ENCODE results near the gene ITGA5. TPM values are rescaled to one million over a fixed set of nuclear protein-coding genes. Genes with fewer than 3 reads are reported as not detected.
A peak's percentile ranks its signal among the peaks of the same experiment; 100 is the strongest.

The ITGA5 gene
- total RNA-seq, 2 donors from 2014 or later: 28.5 to 49.1 TPM

DNA sequence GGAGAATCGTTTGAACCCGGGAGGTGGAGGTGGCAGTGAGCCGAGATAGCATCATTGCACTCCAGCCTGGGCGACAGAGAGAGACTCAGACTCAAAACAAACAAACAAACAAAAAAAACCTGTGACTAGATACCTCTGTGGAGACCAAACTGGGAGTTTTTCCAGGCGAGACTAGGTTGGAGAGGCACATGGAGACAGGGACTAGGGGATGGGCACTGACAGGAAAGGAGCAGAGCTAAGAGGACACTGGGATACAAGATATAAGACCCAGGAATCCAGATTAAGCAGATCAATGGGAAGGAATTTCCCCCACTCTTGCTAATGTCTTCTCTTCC, 4.7 kb upstream of the ITGA5 start:
- H3K36me3 ChIP-seq (replicated peaks in 1 of 2; ENCODE audit: insufficient read depth in 1 of 2, low read depth in 2 of 2): no peaks in the 10 kb centered on the region
- no peak overlapping the region for H3K4me3 ChIP-seq
- intact Hi-C loops (cut with DNase I): no loop called here
- 54 to 67% methylated on average over 5 of the region's 5 CpGs for WGBS, 2 donors
- TF ChIP-seq POLR2A (IDR thresholded peaks at IDR 0.05): no peak
- TF ChIP-seq, protein P1, sequence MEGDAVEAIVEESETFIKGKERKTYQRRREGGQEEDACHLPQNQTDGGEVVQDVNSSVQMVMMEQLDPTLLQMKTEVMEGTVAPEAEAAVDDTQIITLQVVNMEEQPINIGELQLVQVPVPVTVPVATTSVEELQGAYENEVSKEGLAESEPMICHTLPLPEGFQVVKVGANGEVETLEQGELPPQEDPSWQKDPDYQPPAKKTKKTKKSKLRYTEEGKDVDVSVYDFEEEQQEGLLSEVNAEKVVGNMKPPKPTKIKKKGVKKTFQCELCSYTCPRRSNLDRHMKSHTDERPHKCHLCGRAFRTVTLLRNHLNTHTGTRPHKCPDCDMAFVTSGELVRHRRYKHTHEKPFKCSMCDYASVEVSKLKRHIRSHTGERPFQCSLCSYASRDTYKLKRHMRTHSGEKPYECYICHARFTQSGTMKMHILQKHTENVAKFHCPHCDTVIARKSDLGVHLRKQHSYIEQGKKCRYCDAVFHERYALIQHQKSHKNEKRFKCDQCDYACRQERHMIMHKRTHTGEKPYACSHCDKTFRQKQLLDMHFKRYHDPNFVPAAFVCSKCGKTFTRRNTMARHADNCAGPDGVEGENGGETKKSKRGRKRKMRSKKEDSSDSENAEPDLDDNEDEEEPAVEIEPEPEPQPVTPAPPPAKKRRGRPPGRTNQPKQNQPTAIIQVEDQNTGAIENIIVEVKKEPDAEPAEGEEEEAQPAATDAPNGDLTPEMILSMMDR (IDR thresholded peaks at IDR 0.05): no peak
- ATAC-seq (no peak), DNase-seq (no peak)
- H3K27me3 ChIP-seq: no peaks in the 10 kb centered on the region
- H3K9me3 ChIP-seq: no peaks in the 10 kb centered on the region
- H3K4me1 ChIP-seq: peaks cover 18% of the 10 kb centered on the region
- H3K27ac ChIP-seq: no peak overlapping the region

DNA sequence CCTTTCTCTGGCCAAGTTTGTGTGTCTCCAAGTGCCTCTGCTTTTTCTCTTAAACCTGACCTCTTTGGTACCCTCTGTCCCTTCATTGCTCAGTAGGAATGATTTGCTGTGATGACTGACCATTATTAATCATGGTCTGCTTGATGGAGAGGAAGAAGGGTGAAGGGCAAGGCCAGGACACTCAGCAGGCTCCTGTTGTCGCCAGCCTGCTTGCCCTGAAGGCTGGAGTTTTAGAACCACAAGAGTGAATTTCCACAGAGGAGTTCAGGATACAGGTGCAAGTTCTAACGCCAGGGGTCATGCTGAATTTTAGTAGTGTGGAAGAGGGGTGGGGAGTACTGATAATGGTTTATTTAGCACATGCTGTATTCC, 2.8 kb upstream of the ITGA5 start:
- Histone ChIP-seq H3K27ac (no peak overlapping the region), H3K4me1 (peaks cover 28% of the 10 kb centered on the region), H3K9me3 (no peaks in the 10 kb centered on the region), H3K36me3 (replicated peaks in 1 of 2; ENCODE audit: insufficient read depth in 1 of 2, low read depth in 2 of 2) (no peaks in the 10 kb centered on the region), H3K4me3 (no peak overlapping the region), H3K27me3 (no peaks in the 10 kb centered on the region)
- TF ChIP-seq POLR2A (IDR thresholded peaks at IDR 0.05): no peak
- TF ChIP-seq, protein P1 (IDR thresholded peaks at IDR 0.05): no peak
- intact Hi-C loops (cut with DNase I): no loop called here
- WGBS, 2 donors: 80 to 84% methylated on average over 2 of the region's 2 CpGs
- ATAC-seq (no peak), DNase-seq (no peak)

- Histone ChIP-seq H3K36me3 (replicated peaks in 1 of 2; ENCODE audit: insufficient read depth in 1 of 2, low read depth in 2 of 2) (no peaks in the 10 kb centered on the region), H3K27me3 (no peaks in the 10 kb centered on the region), H3K4me1 (peaks cover 33% of the 10 kb centered on the region), H3K9me3 (no peaks in the 10 kb centered on the region), H3K4me3 (no peak overlapping the region), H3K27ac (peak overlapping the region in 1 of 4 donors; percentile 27)
- ATAC-seq (no peak), DNase-seq (peak in 2 of 4 donors; percentile 26 to 42)
- 67 to 75% methylated on average over 4 of the region's 4 CpGs for WGBS, 2 donors
- TF ChIP-seq, protein P1 (IDR thresholded peaks at IDR 0.05): no peak
- TF ChIP-seq POLR2A (IDR thresholded peaks at IDR 0.05): no peak
- intact Hi-C loops (cut with DNase I): no loop called here
Observed at GRCh38 chr12:54421175-54421878, 2.3 kb upstream of the ITGA5 start.

DNA sequence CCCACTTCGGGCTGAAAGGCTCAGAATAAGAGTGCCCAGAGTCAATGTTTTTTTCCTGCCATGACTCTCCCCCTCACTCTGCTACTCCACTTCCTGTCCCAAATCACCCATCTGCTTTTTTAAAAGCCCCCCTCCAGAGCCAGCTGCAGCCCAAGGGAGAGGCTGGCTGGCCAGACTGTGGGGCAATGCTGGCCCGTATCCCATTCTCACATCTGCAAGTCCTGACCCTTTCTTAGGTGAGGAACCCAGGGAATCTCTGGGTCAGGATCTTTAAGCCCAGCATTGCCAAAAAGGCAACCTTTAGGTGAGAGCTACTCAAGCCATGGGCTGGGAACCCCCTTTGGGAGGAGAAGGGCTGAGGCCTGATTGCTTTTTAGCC, 1.7 kb upstream of the ITGA5 start:
- intact Hi-C loops (cut with DNase I): no loop called here
- TF ChIP-seq, protein P1 (IDR thresholded peaks at IDR 0.05): no peak
- Histone ChIP-seq H3K27me3 (no peaks in the 10 kb centered on the region), H3K4me1 (peaks cover 39% of the 10 kb centered on the region), H3K27ac (peak overlapping the region in 1 of 4 donors; percentile 27), H3K4me3 (no peak overlapping the region), H3K36me3 (replicated peaks in 1 of 2; ENCODE audit: insufficient read depth in 1 of 2, low read depth in 2 of 2) (no peaks in the 10 kb centered on the region), H3K9me3 (no peaks in the 10 kb centered on the region)
- DNase-seq (no peak), ATAC-seq (no peak)
- WGBS, 2 donors: 75 to 87% methylated on average over 2 of the region's 2 CpGs

GRCh38 chr12:54418441-54419087, 502 bp downstream of the ITGA5 start:
- intact Hi-C loops (cut with DNase I): no loop called here
- Histone ChIP-seq H3K4me1 (peaks cover 61% of the 10 kb centered on the region), H3K27me3 (no peaks in the 10 kb centered on the region), H3K27ac (peak overlapping the region; percentile 68 to 92 (median 88)), H3K4me3 (peak overlapping the region; percentile 77 to 98), H3K9me3 (no peaks in the 10 kb centered on the region), H3K36me3 (replicated peaks in 1 of 2; ENCODE audit: insufficient read depth in 1 of 2, low read depth in 2 of 2) (no peaks in the 10 kb centered on the region)
- peak; percentile 21 for ATAC-seq
- WGBS, 2 donors: 11 to 31% methylated on average over 30 to 35 of the region's 35 CpGs
- TF ChIP-seq POLR2A (IDR thresholded peaks at IDR 0.05): no peak
- TF ChIP-seq, protein P1 (IDR thresholded peaks at IDR 0.05): no peak
- no peak for DNase-seq

Measured in body of pancreas (tissue), 4 donors.